KMS-11 (cell line): ENCODE results near the gene CDNF.
A peak's percentile ranks its signal among the peaks of the same experiment; 100 is the strongest.
"Not testable (repeated sequence)": the region's sequence is repeated elsewhere in the genome, so short reads cannot be mapped to it uniquely, and the experiment has no call there.

ENCODE experiments used
- H2AFZ ChIP-seq: fragments of 200-600 bp; sonication (generic); 2 replicates; pipeline ENCODE4 v1.6.1; 2016; ENCODE audit warnings: antibody characterized with exemption, mixed run types, low read depth
- H3K27ac ChIP-seq: fragments of 200-600 bp; sonication (generic); 2 replicates; pipeline ENCODE4 v1.6.1; 2016; ENCODE audit warnings: mild to moderate bottlenecking, mixed run types
- H3K27me3 ChIP-seq: fragments of 200-600 bp; sonication (generic); 2 replicates; pipeline ENCODE4 v1.6.1; 2017; ENCODE audit warnings: mild to moderate bottlenecking, low read depth, mixed run types, moderate library complexity; ENCODE audit not compliant: insufficient read depth
- H3K36me3 ChIP-seq: fragments of 200-600 bp; sonication (generic); 2 replicates; pipeline ENCODE4 v1.6.1; 2017; ENCODE audit warnings: mild to moderate bottlenecking, mixed run types; ENCODE audit not compliant: insufficient read depth
- H3K4me1 ChIP-seq: fragments of 200-600 bp; sonication (generic); 2 replicates; pipeline ENCODE4 v1.6.1; 2016; ENCODE audit warnings: mild to moderate bottlenecking, low read depth, mixed run types; ENCODE audit not compliant: poor library complexity, severe bottlenecking
- H3K4me2 ChIP-seq: fragments of 200-600 bp; sonication (generic); 2 replicates; pipeline ENCODE4 v1.7.0; 2016; ENCODE audit warnings: mild to moderate bottlenecking, mixed run types
- H3K4me3 ChIP-seq: fragments of 200-600 bp; sonication (generic); IDR thresholded peaks from 2 replicates; pipeline ENCODE4 v1.6.1; 2017; ENCODE audit warnings: low read depth, low read length, mixed read lengths; ENCODE audit not compliant: insufficient read depth
- H3K79me2 ChIP-seq: fragments of 200-600 bp; sonication (generic); 2 replicates; pipeline ENCODE4 v1.6.1; 2016; ENCODE audit warnings: low read depth, mixed run types; ENCODE audit not compliant: insufficient read depth
- H3K9ac ChIP-seq: fragments of 200-600 bp; sonication (generic); 2 replicates; pipeline ENCODE4 v1.6.1; 2016; ENCODE audit warnings: mild to moderate bottlenecking, mixed run types
- H4K20me1 ChIP-seq: fragments of 200-600 bp; sonication (generic); 2 replicates; pipeline ENCODE4 v1.6.1; 2016; ENCODE audit warnings: mild to moderate bottlenecking, mixed run types; ENCODE audit not compliant: insufficient read depth
- CTCF ChIP-seq: fragments of 200-600 bp; sonication (generic); conservative IDR thresholded peaks from 2 replicates; pipeline ENCODE4 v1.6.1; 2017; ENCODE audit warnings: low read depth, mild to moderate bottlenecking, antibody characterized with exemption, low read length, moderate library complexity, mixed read lengths

CDNF gene

GRCh38 chr10:14873090-14873760, 35.4 kb upstream of the CDNF start:
- no peak for TF ChIP-seq CTCF
- Histone ChIP-seq H3K4me3 (no peak overlapping the region), H3K4me1 (peaks cover 9% of the 10 kb centered on the region), H2AFZ (no peak overlapping the region), H3K36me3 (no peaks in the 10 kb centered on the region), H3K27me3 (no peaks in the 10 kb centered on the region), H3K27ac (no peak overlapping the region), H4K20me1 (no peaks in the 10 kb centered on the region), H3K9ac (no peak overlapping the region), H3K79me2 (peaks cover 13% of the 10 kb centered on the region; the same call in 1 of the 2 replicates), H3K4me2 (no peak overlapping the region)

DNA sequence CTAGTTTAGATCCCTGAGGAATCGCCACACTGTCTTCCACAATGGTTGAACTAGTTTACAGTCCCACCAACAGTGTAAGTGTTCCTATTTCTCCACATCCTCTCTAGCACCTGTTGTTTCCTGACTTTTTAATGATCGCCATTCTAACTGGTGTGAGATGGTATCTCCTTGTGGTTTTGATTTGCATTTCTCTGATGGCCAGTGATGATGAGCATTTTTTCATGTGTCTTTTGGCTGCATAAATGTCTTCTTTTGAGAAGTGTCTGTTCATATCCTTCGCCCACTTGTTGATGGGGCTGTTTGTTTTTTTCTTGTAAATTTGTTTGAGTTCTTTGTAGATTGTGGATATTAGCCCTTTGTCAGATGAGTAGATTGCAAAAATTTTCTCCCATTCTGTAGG, 27.0 kb upstream of the CDNF start:
- H4K20me1 ChIP-seq, H2AFZ ChIP-seq, H3K4me3 ChIP-seq, H3K27me3 ChIP-seq, H3K4me2 ChIP-seq, H3K4me1 ChIP-seq, H3K79me2 ChIP-seq, H3K36me3 ChIP-seq, H3K27ac ChIP-seq, H3K9ac ChIP-seq: not testable (repeated sequence)

GRCh38 chr10:14864466-14864865, 26.6 kb upstream of the CDNF start:
- H2AFZ ChIP-seq, H3K4me2 ChIP-seq, H3K4me3 ChIP-seq, H3K4me1 ChIP-seq, H3K79me2 ChIP-seq, H3K27ac ChIP-seq, H3K36me3 ChIP-seq, H3K27me3 ChIP-seq, H3K9ac ChIP-seq, H4K20me1 ChIP-seq: not testable (repeated sequence)

DNA sequence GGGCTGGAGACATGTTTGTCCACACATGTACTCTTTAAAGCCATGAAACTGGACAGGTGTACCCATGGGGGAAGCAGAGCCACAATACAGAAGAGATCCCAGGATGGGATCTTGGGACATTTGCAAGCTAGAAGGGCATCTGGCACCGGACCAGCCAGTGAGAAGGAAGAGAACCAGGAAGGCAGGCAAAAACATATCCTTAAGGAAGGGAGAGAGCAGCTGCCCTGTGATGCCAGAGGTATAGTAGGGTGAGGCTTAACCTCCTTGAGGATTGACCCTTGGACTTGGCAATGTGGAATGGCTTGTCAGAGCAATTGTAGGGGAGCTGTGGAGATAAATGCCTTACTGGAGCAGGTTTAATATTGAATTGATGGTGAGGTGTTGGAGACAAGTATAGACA, 23.0 kb upstream of the CDNF start:
- H2AFZ ChIP-seq: no peak overlapping the region
- no peak overlapping the region for H3K27ac ChIP-seq
- no peak overlapping the region for H3K4me3 ChIP-seq
- no peaks in the 10 kb centered on the region for H4K20me1 ChIP-seq
- H3K36me3 ChIP-seq: no peaks in the 10 kb centered on the region; the same call in 1 of the 2 replicates
- peaks cover 17% of the 10 kb centered on the region for H3K4me1 ChIP-seq
- H3K27me3 ChIP-seq: no peaks in the 10 kb centered on the region
- H3K79me2 ChIP-seq: no peaks in the 10 kb centered on the region
- H3K9ac ChIP-seq: no peak overlapping the region
- no peak overlapping the region for H3K4me2 ChIP-seq
- no peak for TF ChIP-seq CTCF

DNA sequence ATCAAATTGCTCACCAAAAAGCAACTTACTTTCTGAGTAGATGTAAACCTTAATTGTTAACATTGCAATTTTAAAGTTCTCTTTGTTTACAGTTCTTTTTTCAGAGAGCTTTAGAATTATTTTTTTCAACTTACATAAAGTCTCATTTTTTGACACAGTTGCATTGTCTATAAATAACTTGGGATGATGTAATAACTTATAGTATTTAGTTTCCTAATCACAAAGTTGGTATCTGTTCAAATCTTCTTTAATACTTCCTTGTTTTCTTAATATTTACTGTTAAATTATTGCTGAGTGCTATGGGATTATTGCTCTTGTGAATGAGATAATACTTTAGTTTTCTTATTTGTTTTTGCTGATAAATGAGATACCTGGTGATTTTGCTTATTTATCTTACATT, 21.9 kb upstream of the CDNF start:
- H3K4me3 ChIP-seq: no peak overlapping the region
- no peaks in the 10 kb centered on the region for H3K27me3 ChIP-seq
- peak overlapping the region; percentile 1; the same call in 1 of the 2 replicates for H3K4me2 ChIP-seq
- no peak for TF ChIP-seq CTCF
- no peak overlapping the region for H2AFZ ChIP-seq
- no peaks in the 10 kb centered on the region for H3K79me2 ChIP-seq
- no peak overlapping the region for H3K27ac ChIP-seq
- peaks cover 17% of the 10 kb centered on the region for H3K4me1 ChIP-seq
- no peak overlapping the region for H3K9ac ChIP-seq
- H4K20me1 ChIP-seq: no peaks in the 10 kb centered on the region
- no peaks in the 10 kb centered on the region; the same call in 1 of the 2 replicates for H3K36me3 ChIP-seq
